ENCODE results near the gene PHACTR3.

GRCh38 chr20:59706400-59706693, 102.0 kb downstream of the PHACTR3 start:
- TF ChIP-seq CTCF (IDR thresholded peaks at IDR 0.05) (no peak), POLR2A (IDR thresholded peaks at IDR 0.05) (no peak)
